ENCODE data around the gene SPRR3. TPM values are rescaled to one million over a fixed set of nuclear protein-coding genes. Genes with fewer than 3 reads are reported as not detected.

The SPRR3 gene, protein sequence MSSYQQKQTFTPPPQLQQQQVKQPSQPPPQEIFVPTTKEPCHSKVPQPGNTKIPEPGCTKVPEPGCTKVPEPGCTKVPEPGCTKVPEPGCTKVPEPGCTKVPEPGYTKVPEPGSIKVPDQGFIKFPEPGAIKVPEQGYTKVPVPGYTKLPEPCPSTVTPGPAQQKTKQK
- total RNA-seq = not detected in 2 replicates

DNA sequence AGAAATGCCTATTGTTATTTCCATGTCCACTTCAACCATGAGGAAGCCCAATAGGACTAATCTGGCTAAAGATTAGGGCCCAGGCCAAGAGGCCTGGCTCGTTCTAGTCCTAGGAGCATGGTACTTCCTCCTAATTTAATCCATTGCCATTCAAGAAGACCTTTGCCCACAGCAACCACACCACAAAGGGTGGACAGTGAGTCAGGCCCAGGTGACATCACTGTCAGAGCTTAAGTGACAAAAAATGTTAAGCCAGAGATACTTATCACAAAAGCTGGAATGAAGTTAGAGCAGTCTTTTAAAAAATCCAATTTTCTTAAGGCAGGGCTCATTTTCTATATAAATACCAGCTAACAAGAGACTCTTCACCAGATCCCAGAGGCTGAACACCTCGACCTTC lies at the start of gene SPRR3:
Gene SPRR3 (plus strand): TSS at position 368 of the 400 bp plus-strand sequence. CDS start 1,272 bp downstream, outside the sequence.
- DNase-seq (ENCODE audit: extremely low read depth, low read depth, low spot score) = no peak

DNA sequence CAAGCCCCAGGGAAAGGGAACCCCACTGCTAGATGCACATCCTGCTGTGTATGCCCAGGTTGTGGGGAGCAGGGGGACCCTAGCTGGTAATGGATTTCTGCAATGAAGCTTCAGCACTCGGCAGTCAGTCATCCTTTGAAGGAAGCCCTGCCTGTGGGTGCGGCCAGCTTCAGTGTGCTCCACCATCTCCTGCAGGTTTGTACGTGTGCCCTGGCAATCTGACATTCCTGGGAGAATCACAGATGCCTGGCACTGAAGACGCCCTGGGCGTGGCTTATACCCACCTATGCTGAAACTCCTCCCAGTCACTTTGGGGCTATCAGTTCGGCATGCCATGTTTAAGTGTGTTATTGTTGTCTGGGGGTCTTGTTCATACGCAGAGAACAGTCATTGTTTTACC lies 47.8 kb upstream of the SPRR3 start:
- DNase-seq (ENCODE audit: extremely low read depth, low read depth, low spot score) = no peak

DNA sequence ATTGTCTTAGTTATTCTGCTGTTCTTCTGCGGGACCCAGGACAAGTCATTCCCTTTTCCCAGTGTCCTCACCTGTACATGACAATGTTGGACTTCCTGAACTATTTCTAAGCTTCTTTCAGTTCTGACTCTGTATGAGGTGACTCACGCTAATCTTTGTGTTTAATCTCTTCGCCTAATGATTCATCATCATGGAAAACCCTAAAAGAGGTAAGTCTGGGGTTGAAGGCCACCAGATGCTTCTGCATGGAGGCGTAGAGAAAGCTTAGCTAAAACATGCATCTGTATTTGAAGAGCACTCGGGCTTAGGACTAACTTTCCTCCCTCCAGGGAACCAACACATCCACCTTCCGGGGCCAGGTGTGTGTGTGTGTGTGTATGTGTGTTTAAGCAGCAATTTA lies 47.1 kb upstream of the SPRR3 start:
- DNase-seq (ENCODE audit: extremely low read depth, low read depth, low spot score) = no peak

DNA sequence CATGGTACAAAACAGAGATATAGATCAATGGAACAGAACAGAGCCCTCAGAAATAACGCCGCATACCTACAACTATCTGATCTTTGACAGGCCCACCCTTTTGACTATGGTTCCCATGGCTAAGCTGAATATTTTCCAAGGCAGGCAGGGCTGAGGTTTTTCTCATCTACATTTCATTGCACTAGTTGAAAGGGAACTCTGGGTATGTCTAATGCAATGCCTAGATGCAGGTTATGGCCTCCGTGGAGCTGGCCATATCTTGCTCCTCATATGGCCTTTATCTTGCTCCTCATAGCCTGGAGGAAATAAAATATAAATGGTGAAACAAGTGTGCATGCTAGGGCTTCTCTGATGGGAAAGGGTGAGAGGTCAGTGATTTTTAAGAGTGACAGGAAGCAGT lies 44.0 kb upstream of the SPRR3 start:
- DNase-seq (ENCODE audit: extremely low read depth, low read depth, low spot score) = no peak

DNA sequence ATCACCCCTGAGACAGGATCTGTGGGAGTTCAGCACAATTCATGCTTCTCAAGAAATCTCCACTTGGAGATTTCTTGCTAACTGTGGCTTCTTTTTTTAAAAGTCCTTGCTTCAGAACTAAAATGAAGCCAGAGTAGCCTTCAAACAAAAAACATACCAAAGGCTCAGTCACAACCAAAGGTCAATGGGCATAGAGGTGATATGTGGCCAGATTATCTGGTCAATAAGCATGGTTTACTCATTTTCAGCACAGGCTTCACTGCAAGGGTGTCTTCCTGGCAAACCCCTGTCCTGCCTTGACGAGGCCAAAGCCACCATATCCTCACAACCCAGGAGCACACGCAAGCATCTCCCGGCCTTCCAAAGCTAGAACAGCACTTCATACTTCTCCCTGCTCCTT lies 42.3 kb upstream of the SPRR3 start:
- no peak for DNase-seq (ENCODE audit: extremely low read depth, low read depth, low spot score)

DNA sequence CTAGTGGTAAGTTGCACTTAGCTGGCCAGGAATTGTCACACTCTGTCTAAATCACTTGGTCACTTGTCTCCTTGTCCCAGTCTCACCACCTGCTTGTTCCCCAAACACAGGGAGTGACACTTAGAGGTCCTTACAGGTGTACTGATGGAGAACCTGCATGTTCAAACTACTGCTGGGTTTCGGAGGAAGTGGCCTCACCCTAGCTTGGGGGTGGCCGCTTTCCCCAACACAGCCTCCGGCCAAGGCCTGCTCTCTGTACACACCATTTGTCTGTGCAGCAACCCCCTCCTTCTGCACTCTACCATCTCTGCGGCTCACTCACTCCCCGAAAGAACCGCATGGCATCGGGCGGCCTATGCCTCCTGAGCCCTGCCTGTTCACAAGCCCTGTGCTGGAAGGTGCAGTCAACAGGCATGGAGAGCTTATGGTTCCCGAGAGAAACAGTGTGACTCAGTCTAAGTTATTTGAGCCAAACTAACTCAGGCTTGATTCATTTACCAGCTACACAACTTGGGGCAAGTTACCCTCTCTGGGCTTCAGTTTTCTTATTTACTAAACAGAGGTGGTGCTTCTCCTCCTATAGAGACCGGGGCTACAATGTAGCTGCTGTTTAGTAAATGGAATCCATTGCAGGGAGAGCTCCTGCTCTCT lies 41.6 kb upstream of the SPRR3 start:
- DNase-seq (ENCODE audit: extremely low read depth, low read depth, low spot score) = no peak

DNA sequence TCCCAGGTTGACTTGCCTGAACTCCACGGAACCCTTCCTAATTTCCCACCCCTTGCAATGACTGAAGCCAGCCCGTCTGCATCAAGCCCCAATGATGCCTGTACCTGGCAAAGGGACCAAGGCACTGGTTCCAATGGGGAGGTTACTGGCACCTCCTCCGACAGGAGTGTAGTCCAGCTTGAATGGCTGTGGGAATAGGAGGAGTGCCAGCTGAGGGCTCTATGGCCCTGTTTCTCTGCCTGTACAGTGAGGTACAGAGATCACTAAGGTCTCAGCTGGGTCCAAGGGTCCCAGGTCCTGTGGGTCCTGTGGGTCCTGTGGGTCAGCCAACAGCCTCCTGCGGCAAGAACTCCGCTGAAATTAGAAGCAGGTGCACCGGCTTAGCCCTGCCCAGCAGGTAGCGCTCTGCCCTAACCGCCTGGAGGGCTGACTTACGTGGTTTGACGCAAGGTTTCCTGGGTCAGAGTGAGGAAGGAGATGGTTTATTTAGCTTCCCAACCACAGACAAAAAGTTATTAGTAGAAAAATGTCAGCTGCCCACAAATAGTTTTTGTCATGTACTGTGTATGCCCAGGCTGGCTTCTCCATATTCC lies 41.0 kb upstream of the SPRR3 start:
- DNase-seq (ENCODE audit: extremely low read depth, low read depth, low spot score) = no peak

DNA sequence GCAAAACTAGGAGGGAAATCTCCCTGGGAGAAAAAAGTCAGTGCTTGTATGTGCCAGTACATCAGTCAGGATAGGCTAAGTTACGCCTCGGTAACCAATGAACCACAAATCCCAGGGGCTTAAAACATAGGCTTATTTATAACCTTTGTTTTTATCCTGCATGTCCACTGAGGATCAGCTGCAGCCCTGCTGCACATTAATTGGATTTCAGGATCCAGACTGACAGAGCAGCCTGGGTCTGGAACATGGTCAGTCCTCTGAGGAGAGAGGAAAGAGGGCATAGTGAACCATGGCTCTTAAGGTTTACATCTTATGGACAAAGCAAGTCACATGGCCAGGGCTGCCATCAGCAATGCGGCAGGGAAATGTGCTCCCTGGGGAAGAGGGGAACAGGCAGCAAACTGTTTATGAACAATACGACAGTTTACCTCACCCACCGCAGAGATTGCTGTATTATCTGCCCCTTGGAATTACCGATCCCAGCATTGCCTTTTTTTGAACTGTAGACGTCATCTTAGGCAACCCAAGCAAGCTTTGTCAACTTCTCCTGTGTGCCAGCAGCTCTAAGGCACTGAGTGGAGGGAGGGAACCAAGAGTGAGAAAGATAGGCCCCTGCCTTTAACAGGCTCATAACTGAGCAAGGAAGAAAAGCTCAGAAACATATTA lies 40.2 kb upstream of the SPRR3 start:
- no peak for DNase-seq (ENCODE audit: extremely low read depth, low read depth, low spot score)

DNA sequence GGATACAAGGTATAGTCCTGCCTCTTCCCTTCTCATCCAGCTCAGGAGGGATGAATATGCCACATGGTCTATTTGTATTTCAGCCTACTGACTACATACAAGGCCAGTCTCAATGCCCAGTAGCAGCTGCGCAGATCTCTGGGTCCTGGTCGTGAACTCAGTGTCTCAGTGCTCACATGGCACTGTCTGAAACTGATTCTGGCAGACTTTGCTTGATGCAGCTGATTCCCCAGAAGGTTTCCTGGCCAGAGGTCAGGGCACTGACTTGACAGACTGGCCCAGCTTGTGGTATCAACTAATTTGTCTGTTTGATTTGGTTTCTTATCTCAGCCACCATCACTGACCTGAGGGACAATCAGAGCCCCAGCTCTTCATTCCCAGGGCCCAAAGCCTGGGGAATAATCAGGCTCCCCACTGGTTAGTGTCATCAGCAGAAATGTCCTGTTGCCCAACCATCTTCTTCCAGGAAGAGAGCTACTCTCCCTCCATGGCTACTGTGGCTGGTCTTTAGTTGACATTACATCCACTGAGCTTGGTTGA lies 38.6 kb upstream of the SPRR3 start:
- DNase-seq (ENCODE audit: extremely low read depth, low read depth, low spot score) = no peak

DNA sequence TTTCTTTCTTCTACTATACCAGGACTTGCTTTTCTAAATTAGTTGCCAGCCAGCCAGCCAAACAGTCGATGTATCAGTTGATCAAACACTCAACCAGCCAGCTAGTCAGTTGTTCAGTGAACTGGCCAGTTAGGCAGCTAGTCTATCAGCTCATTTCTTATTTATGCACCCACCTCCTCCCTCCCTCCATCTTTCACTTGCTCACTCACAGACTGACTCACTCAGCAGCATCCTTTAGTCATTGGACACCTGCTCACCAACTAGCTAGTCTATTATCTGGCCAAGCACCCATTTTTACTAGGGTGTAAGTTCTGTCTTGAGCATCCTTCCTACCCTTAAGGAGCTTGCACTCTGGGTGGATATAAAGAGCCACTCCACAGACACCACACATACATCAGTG lies 37.0 kb upstream of the SPRR3 start:
- DNase-seq (ENCODE audit: extremely low read depth, low read depth, low spot score) = no peak

DNA sequence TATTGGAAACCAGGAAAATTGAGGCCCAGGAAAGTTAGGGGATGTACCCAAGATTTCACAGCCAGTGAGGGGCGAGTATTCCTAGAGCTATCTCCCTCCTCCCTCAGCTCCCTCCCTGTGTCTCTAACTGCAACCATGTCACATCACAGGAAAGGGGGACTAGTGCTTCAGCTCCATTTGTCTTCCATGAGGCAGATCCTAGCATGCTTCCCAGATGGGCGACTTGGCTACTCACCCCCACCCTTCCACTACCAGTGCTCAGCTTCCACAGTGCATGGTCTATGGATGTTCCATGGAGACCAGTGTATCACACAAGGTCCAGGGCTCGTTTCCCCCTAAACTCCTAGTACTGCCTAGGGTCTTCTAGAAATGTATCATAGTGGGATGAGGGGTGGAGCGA lies 35.7 kb upstream of the SPRR3 start:
- no peak for DNase-seq (ENCODE audit: extremely low read depth, low read depth, low spot score)

DNA sequence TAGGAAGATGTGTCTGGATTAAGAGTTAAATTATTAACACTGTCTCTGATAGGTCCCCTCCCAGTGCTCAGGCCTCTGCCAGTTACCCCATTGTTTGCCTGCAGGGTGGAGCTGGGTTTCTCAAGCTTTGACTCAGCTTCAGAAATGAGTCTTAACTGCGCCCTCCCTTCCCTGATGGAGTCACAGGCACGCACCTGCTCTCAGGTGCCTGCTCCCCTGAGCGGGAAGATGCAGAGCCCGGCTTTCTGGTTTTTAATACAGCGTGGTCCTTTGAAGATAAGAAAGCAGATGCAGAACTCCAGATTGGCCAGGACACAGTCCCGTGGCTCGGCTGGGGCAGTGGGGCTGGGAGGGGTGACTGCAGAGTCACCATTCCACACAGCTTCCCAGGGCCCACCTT lies 34.3 kb upstream of the SPRR3 start:
- no peak for DNase-seq (ENCODE audit: extremely low read depth, low read depth, low spot score)

DNA sequence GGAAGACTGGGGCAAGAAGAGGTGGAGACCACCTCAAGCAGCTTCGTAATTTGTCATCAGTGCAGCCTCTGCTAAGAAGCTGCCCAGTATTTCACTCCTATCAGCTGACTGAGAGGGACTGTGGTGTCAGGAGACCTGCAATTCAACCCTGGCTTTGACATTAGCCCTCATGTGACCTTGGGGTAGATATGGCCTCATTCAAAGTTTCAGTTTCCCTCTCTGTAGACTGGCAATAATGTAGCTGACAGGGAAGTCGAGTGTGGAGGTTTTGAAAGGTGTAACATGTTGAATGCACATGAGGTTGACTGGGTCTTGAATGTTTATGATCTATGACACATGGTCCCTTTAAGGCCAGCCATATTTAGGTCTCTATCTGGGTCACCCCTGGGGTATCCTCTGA lies 33.3 kb upstream of the SPRR3 start:
- DNase-seq (ENCODE audit: extremely low read depth, low read depth, low spot score) = no peak

DNA sequence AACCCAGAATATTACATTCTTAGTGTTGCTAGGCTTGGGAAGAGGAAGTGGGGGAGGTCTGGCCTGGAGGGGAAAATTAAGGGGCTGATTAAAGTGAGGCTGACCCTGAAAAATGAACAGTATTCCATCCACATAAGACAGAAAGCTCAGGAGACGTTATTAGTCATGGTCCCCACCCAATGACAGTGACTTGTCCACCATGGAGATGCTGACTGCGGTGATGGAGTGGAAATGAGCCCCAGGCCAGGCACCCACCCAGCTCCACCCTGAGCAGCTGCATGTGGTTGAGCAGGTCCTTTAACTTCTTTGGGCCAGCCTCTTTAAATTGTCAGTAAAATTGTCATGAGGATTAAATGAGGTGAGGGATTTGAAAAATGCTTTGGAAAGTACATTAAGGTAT lies 32.5 kb upstream of the SPRR3 start:
- no peak for DNase-seq (ENCODE audit: extremely low read depth, low read depth, low spot score)

DNA sequence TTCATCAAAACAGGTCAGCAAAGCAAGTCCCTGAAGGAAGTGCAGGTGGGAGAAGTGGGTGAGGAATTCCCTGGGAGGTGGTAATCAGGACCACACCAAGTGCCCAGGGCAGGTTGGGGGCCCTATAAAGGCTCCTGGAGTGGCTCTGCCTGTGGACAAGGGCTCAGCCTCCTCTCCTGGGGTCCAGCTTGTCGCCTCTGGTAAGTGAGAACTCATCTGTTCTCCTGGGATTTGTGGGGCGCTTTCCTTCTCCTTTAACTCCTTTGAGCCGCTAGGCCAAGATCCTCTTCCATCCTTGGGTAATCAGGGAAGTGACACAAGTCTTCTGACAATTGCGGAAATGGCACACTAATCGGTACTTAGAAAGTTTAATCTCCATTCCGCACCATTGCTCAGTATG lies 31.1 kb upstream of the SPRR3 start, which contains the start of gene SPRR4:
Gene SPRR4 (plus strand): TSS at position 154 of the 400 bp plus-strand sequence. CDS start 1,243 bp downstream, outside the sequence.
- no peak for DNase-seq (ENCODE audit: extremely low read depth, low read depth, low spot score)

DNA sequence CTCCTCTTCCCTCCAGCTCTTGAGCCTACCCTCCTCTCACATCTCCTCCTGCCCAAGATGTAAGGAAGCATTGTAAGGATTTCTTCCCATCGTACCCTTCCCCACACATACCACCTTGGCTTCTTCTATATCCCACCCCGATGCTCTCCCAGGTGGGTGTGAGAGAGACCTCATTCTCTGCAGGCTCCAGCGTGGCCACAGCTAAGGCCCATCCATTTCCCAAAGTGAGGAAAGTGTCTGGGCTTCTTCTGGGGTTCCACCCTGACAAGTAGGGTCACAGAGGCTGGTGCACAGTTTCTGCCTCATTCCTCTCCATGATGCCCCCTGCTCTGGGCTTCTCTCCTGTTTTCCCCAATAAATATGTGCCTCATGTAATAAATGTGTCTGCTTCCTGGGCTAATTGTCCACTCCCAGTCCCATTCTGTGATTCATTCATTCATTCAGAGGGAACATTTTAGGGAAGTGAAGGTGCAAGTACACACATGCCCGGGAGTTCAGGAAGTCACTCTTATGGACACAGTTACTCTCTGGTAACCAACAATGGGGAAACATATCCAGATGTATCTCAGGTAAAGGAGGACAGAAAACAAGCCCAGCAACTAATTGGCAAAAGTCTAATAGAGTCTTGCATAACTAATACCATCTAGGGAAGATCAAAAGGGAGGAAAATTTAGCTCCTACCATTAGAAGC lies 29.2 kb upstream of the SPRR3 start:
- no peak for DNase-seq (ENCODE audit: extremely low read depth, low read depth, low spot score)

DNA sequence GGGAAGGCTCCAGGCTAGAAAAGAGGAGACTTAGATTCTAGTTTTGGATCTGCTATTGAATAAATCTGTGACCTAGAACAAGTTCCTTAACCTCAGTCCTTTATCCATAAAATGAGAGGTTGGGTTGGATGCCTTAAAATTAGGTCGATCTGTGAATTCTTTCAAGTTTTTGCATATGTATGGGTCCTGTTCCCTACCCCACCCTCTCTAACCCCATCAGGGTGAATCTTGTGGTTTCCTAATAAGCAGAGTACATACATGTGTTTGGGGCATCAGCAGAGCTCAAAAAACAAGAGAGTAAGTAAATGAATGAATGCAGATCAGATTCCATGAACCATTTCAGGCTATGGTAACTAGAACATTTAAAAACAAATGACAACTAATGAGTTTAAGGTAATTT lies 24.9 kb upstream of the SPRR3 start:
- no peak for DNase-seq (ENCODE audit: extremely low read depth, low read depth, low spot score)

DNA sequence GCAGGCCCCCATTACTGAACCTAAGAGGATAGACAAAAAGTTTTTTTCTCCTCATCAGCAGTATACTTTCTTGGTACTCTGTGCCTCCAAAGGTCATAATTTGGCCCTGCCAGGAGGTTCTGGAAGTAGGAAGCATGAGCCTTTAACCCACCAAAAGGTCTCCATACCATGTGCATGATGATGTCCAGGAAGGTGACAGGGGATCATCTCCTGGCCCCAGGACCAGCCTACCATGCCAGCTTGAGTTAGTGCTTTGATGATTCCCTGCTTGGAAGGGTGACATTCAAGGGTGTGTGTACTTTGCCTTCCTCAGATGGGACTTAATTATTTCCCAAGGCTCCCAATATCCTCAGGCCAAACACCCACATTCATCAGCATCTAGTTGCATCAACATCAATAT lies 23.9 kb upstream of the SPRR3 start:
- DNase-seq (ENCODE audit: extremely low read depth, low read depth, low spot score) = no peak

DNA sequence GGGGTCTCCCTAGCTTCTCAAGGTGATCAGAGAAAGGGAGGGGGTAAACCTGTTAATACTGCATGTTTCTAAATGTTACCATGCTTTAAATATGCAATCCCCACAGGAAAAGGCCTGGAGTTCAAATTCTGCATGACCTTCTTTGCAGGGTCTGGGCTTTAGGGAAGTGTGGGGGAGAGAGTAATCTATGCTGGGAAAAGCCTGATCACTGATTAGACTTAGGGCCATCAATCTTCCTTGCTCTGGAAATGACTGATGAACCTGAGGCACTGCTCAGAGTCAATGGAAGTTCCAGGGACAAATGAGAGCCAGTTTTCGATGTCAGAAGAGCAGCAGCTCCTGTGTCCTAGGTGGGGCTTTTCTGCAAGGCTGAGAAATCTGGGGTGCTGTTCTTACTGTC lies 20.9 kb upstream of the SPRR3 start:
- no peak for DNase-seq (ENCODE audit: extremely low read depth, low read depth, low spot score)

DNA sequence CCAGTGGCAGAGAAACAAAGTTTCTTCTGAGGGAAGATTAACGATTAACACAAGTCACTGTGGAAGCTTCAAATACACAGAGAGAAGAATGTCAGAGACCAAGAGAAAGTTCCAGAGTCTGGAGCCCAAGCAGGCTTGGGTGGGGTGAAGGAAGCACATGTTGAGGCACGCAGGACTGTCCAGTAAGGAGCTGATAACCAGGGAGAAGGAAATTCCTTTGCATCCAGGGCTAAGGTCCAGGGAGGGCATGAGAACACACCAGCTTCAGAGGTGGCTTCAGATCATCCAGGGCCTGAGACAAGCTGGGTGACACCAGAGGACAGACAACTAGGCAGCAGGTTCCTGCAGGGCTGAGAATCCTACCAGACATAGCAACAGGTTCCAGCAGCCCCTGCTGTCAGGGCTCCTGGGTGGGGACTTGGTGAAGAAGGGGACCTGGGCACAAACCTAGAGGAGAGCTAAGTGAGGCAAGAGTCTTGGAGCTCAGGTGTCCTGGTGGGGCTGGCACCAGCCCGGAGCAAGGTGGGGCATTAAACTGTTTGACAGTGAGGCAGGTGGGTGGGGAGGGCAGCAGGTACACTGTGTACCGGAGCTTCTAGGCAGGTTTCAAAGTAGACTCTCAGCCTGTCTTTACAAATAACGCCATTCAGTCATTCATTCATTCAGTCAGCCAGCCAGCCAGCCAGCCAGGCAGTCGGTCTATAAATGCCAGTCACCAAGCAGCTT lies 20.2 kb upstream of the SPRR3 start:
- DNase-seq (ENCODE audit: extremely low read depth, low read depth, low spot score) = no peak

Data from glomerular endothelial cell (primary cell).